HG02973 (cell line): ENCODE measurements around the gene HSPA14.
"Not testable (repeated sequence)": the region's sequence is repeated elsewhere in the genome, so short reads cannot be mapped to it uniquely, and the experiment has no call there.

Experiments
- ATAC-seq: cut with Tn5 transposase; IDR thresholded peaks from one replicate; pipeline ENCODE4 v1.9.1; 2021; ENCODE audit warnings: moderate library complexity; ENCODE audit not compliant: unreplicated experiment

HSPA14 gene, protein sequence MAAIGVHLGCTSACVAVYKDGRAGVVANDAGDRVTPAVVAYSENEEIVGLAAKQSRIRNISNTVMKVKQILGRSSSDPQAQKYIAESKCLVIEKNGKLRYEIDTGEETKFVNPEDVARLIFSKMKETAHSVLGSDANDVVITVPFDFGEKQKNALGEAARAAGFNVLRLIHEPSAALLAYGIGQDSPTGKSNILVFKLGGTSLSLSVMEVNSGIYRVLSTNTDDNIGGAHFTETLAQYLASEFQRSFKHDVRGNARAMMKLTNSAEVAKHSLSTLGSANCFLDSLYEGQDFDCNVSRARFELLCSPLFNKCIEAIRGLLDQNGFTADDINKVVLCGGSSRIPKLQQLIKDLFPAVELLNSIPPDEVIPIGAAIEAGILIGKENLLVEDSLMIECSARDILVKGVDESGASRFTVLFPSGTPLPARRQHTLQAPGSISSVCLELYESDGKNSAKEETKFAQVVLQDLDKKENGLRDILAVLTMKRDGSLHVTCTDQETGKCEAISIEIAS

DNA sequence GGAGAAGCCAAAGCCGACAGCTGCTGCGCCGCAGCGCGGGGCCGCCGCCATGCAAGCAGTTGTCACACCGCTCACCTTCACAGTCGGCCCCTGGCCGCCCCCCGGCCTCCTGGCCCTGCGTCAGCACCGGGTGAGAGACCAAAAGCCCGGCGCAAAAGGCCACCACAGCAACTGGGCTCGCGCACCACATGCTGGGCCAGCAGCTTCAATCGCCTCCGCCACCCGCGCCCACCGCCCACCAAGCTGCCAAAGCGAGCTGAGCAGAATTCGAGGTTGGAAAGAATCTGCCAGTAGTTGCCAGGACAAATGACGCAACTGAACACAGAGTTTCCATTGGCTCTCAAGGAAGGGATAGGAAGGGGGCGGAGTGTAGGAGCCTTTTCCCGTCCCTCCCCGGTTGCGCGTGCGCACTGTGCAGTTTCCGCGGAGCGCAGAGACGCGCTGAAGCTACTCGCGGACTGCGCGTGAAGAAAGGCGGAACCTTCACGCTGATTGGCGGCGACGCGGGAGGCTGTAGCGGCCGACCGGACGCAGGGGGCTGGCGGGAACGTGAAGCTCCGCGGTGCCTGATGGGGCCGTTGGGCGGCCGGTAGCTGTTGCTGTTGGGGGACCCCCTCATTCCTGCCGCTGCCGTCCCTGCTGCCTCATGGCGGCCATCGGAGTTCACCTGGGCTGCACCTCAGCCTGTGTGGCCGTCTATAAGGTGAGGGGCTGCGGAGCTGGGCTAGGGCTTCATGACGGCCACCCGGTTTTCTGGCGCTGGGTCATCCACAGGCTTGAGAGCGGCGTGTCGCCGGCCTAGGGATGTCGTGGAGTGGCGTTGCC lies at the start of gene HSPA14, which contains the start of the genes CDNF and MSANTD7:
Gene HSPA14 (plus strand): TSS at position 550 of the 825 bp plus-strand sequence. CDS start 97 bp downstream, at position 647.
Gene CDNF (minus strand): TSS at position 281 of the 825 bp plus-strand sequence. CDS start 91 bp downstream, at position 190.
Gene MSANTD7 (plus strand): TSS at position 550 of the 825 bp plus-strand sequence. CDS start 3,979 bp downstream, outside the sequence.
- peak; percentile 93 for ATAC-seq

DNA sequence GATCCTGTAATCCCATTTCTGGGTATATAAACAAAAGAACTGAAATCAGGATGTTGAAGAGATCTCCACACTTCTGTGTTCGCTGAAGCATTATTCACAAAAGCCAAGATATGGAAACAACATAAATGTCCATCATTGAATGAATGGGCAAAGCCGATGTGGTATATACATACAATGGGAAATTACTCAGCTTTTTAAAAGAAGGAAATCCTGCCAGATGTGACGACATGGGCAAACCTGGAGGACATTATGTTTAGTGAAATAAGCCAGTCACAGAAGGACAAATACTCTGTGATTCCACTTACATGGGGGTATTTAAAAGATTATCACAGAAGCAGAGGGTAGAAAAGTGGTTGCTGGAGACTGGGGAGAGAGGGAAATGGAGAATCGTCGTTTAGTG lies 39.5 kb upstream of the HSPA14 start:
- no peak for ATAC-seq

GRCh38 chr10:14800397-14800796 lies 37.7 kb upstream of the HSPA14 start:
- no peak for ATAC-seq

GRCh38 chr10:14801723-14802122 lies 36.4 kb upstream of the HSPA14 start:
- ATAC-seq: no peak

DNA sequence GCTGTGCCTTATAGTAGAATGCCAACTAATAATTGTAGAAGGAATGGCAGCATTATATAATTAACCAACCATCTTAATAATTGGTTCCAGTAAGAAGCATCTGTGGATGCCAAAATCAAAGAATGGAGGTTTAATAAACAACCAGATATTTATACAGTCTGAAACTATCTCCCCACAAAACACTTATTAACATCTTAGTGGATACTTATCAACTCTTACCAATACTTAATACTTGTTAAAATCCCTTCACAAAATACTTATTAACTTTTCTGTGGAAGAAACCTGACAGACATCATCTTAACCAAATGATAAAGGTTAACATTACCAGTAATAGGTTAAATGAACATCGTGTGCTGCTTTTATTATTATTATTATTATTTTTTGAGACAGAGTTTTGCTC lies 34.3 kb upstream of the HSPA14 start:
- no peak for ATAC-seq

DNA sequence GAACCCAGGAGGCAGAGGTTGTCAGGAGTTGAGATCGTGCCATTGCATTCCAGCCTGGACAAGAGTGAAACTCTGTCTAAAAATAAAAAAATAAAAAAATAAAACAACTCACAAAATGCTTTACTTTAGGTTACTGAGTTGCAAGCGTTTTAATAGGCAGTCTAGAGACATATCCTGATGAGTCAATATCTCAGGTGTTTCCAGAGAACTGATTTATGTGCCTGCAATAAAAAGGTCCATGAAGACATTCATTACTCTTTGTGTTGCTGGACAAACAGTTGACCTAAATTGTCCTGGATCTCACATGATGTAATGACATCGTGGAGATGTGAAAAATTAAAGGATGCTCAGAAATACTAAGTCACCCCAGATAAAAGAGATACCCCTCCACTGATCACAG lies 31.8 kb upstream of the HSPA14 start:
- no peak for ATAC-seq

DNA sequence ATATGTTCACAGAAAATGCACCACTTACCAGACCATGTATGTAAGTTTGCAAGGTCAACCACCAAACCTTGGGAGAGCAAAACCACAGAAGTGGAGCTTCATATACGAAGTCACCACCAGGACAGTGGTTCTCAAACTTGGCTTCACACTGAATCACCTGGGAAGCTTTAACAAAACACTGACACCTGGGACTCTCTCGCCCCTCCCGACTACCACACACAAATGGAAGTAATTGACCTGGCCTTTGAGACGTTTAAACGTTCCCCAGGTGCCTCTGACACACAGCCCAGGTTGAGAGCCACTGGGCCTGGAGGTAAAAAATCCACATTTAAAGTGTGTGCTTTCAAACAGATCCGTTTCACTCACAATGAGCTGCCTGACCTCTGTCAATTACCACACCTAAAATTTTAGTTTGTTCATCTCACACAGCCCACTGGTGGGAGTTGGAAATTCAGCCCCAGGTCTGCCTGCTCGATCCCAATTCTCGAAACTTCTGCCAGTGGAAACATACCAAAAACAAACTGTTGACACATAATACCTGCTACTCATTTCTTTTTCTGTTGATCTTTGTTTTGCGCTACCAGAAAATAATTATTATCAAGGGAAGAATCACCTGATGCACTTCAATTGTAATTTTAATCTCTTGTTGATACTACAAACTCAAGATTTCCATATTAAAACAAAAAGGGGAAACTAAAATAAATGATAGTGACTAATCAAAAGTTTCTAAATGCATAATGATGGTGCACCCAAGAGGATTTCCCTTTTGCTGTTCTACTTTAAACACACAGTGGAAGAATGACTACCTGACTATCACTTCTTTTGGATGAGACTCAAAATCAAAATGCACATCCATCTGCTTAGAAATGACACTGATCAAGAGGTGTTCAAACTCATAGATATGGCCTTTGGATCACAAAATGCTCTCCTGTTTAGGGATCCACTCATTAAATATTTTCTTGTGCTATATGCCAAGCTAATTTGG lies 26.8 kb upstream of the HSPA14 start:
- no peak for ATAC-seq

GRCh38 chr10:14812271-14812670 lies 25.8 kb upstream of the HSPA14 start:
- ATAC-seq: no peak

DNA sequence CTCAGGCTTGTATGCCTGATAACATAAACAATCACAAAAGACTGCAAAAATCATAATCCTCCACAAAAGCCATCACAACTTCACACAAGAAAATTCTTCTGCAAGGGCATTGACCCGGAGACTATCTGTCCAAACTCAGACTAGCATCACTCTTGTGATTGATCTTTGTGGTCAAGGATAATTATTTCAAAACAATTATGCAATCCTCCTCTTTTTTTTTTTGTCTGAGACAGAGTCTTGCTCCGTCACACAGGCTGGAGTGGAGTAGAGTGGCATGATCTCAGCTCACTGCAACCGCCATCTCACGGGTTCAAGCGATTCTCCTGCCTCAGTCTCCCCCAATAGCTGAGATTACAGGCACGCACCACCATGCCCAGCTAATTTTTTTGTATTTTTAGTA lies 22.4 kb upstream of the HSPA14 start:
- ATAC-seq: no peak

- ATAC-seq: not testable (repeated sequence)
These were observed 21.4 kb upstream of the HSPA14 start for GRCh38 chr10:14816717-14817116.

DNA sequence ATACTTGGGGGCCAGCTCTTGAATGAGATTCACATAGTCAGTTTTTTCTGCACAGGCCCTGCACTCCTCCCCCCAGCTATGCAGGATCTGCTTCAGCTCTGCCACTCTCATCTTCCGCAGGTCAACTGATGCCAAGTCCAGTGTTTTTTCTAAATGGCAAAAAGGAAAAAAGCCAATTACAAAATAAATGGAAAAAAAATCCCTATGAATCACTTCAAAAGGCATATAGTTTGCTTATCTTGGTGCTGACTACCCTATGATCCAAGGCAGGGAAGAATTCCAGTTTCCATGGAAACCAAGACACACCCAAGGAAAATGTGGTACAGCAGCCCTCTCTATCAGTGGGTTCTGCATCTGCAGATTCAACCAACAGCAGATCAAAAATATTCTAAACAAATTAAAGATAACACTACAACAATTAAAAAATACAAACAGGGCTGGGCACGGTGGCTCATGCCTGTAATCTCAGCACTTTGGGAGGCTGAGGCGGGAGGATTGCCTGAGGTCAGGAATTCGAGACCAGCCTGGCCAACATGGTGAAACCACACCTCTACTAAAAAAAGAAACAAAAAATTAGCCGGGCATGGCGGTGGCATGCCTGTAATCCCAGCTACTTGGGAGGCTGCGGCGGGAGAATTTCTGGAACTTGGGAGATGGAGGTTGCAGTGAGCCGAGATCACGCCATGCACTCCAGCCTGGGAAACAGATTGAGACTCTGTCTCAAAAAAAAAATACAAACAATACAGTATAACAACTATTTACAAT lies 17.9 kb upstream of the HSPA14 start:
- no peak for ATAC-seq

- ATAC-seq: no peak
These were observed 17.3 kb upstream of the HSPA14 start for GRCh38 chr10:14820775-14821154.

DNA sequence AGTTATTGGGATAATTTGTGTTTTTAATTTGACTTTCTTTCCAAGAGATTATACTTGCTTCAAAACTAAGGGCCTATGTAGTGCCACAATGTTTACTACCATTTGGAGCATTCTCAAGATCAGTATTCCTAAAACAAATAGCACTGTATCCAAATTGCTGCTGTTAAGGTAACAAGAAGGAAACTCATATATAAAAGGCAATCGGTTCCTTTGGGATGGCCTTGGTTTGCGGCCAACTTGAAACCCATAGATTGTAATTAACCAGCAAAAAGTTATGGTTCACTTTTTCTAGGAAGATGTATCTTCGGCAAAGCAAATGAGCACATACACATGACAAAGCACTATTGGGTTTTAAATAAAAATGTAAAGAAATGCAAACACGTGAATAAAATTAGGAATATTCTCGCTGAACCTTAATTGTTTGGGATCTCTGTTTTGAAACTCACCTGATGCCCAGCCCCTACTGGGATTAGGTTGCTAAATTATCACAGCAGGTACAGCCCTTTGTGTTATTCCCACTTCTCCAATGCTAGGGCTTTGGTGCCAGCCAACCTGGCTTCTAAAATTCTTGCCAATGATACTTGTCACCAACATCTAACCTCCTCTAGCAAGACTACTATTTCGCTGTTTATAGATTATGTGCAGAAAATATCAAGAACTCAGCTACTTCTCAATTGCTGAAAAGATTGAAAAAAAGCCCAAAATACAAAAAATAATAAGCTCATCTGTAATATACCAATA lies 16.3 kb upstream of the HSPA14 start:
- ATAC-seq: no peak

DNA sequence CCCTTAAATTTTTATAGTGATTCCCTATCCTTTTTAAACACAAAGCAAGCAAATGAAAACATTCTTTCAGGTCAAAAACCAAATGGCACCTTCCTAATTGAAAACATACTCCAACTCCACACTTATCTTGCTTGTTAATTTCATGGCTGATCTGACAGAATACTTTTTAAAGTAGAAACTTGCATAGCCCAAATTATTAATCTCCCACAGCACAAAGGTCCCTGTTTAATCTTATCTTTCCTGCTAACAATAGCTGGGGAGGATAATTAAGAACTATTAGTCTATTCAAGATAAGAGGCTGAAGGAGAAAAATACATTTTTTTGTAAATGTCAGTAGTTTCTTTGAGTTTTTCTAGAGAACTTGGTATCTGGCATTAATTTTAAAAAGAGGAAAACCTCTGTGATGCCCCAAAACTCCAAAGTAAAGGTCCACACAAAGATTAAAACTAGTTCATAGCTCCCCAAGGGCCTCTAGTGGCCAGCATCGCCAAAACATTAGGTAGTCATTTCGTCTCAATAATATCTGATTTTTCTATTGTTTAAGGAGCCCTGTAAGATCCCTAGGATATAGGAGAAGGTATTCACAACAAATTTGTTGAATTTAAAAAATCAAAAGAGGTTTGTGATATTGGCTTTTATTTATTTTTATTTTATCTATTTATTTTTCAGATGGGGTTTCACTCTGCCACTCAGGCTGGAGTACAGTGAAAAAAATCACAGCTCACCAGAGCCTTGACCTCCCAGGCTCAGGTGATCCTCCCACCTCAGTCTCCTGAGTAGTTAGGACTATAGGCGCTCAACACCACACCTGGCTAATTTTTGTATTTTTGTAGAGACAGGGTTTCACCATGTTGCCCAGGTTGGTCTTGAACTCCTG lies 15.0 kb upstream of the HSPA14 start:
- no peak for ATAC-seq

- no peak for ATAC-seq
These were observed 14.1 kb upstream of the HSPA14 start for GRCh38 chr10:14823966-14824365.

GRCh38 chr10:14826076-14826829 lies 11.9 kb upstream of the HSPA14 start:
- ATAC-seq: no peak

- no peak for ATAC-seq
These were observed 5.0 kb upstream of the HSPA14 start for GRCh38 chr10:14833106-14833505.
